Suprapubic skin (tissue), 4 donors: Measurements from ENCODE around the gene HYOU1. TPM values are rescaled to one million over a fixed set of nuclear protein-coding genes. Genes with fewer than 3 reads are reported as not detected.

Experiments
- DNase-seq, 2 donors: peaks; one replicate each; pipeline ENCODE4 v3.0.0-alpha.2; 2019; ENCODE audit warnings: low spot score in 2 of 2
- H3K27ac ChIP-seq: fragments of 200-600 bp; sonication (generic); one replicate; pipeline ENCODE4 v1.5.1; 2019
- H3K27me3 ChIP-seq: fragments of 200-600 bp; sonication (generic); one replicate; pipeline ENCODE4 v1.5.1; 2019
- H3K36me3 ChIP-seq: fragments of 200-600 bp; sonication (generic); one replicate; pipeline ENCODE4 v1.5.1; 2019
- H3K4me1 ChIP-seq: fragments of 200-600 bp; sonication (generic); one replicate; pipeline ENCODE4 v1.5.1; 2019
- H3K4me3 ChIP-seq: fragments of 200-600 bp; sonication (generic); one replicate; pipeline ENCODE4 v1.5.1; 2019; ENCODE audit warnings: mild to moderate bottlenecking
- H3K9me3 ChIP-seq: fragments of 200-600 bp; sonication (generic); one replicate; pipeline ENCODE4 v1.5.1; 2019
- EP300 ChIP-seq: sonication (generic); formaldehyde crosslinking; IDR thresholded peaks from one replicate; pipeline ENCODE4 v1.6.1; 2017; ENCODE audit warnings: antibody characterized with exemption
- POLR2A ChIP-seq, 2 donors: fragments of 450-650 bp; IDR thresholded peaks; one replicate each; pipeline ENCODE4 v1.6.1; 2017; ENCODE audit warnings: antibody characterized with exemption in 2 of 2, mild to moderate bottlenecking in 2 of 2, moderate library complexity in 2 of 2
- POLR2AphosphoS5 ChIP-seq, 3 donors: sonication (generic); formaldehyde crosslinking; IDR thresholded peaks; one replicate each; pipeline ENCODE4 v1.6.1; 2017; ENCODE audit warnings: antibody characterized with exemption in 3 of 3
- WGBS: methylation state at CpG from one replicate; pipeline ENCODE4 v1.1.5; 2018; 5-methylcytosine and 5-hydroxymethylcytosine counted together
- total RNA-seq, 4 donors: library from RNA; depleted of rRNA; stranded (reverse); fragments of >200 nt; gene quantifications; one replicate each; pipeline ENCODE4 v1.1.0, GENCODE V29; 2016
- TF ChIP-seq, protein P1 (sequence below), 2 donors: fragments of 200-600 bp in 1 of 2; fragments of 450-650 bp in 1 of 2; sonication (generic) in 1 of 2; IDR thresholded peaks; one replicate each; pipeline ENCODE4 v1.5.1; 2016 to 2019; ENCODE audit warnings: antibody characterized with exemption in 2 of 2, mild to moderate bottlenecking in 1 of 2, moderate library complexity in 1 of 2

The HYOU1 gene
- total RNA-seq, 4 donors from 2014 or later, result 26.2 to 50.7 (median 46.2) TPM

DNA sequence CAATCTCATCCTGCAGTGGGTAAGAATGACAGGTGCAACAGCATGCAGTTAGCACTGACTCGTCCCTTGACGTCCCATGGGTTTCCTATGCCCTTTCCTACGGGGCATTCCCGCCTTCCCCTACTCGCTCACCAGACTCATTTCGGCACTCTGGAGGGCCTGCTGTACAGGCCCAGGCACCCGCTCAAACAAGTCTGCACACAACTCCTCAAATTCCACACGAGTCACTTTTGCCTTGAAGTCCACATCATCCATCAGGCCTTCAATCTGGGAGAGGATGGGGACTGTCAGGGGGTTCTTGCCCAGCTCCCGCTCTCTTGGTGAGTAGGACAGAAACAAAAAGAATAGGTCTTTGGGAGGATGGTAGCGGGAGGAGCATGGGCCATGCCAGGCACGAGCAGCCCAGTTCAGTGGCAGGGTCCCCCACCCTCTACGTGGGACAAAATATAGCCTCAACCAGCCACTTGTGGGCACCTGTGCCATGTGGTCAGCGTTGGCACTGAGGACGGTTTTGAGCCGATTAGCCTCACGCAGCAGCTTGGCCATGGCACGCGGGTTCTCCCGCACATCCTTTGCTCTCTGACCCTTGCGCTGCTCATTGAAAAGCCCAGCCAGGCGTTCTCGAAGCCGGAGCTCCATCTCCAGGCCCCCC is 4.7 kb downstream of the HYOU1 start:
- no peak for TF ChIP-seq POLR2A (IDR thresholded peaks at IDR 0.05)
- TF ChIP-seq, protein P1, sequence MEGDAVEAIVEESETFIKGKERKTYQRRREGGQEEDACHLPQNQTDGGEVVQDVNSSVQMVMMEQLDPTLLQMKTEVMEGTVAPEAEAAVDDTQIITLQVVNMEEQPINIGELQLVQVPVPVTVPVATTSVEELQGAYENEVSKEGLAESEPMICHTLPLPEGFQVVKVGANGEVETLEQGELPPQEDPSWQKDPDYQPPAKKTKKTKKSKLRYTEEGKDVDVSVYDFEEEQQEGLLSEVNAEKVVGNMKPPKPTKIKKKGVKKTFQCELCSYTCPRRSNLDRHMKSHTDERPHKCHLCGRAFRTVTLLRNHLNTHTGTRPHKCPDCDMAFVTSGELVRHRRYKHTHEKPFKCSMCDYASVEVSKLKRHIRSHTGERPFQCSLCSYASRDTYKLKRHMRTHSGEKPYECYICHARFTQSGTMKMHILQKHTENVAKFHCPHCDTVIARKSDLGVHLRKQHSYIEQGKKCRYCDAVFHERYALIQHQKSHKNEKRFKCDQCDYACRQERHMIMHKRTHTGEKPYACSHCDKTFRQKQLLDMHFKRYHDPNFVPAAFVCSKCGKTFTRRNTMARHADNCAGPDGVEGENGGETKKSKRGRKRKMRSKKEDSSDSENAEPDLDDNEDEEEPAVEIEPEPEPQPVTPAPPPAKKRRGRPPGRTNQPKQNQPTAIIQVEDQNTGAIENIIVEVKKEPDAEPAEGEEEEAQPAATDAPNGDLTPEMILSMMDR (IDR thresholded peaks at IDR 0.05), result no peak
- no peak for TF ChIP-seq EP300
- no peak for TF ChIP-seq POLR2AphosphoS5 (IDR thresholded peaks at IDR 0.05)
- Histone ChIP-seq H3K4me3 (no peak overlapping the region), H3K27me3 (no peaks in the 10 kb centered on the region), H3K9me3 (no peaks in the 10 kb centered on the region), H3K36me3 (peaks cover 75% of the 10 kb centered on the region), H3K27ac (no peak overlapping the region), H3K4me1 (peaks cover 13% of the 10 kb centered on the region)
- 92% methylated on average over 23 of the region's 23 CpGs for WGBS
- DNase-seq, result no peak

DNA sequence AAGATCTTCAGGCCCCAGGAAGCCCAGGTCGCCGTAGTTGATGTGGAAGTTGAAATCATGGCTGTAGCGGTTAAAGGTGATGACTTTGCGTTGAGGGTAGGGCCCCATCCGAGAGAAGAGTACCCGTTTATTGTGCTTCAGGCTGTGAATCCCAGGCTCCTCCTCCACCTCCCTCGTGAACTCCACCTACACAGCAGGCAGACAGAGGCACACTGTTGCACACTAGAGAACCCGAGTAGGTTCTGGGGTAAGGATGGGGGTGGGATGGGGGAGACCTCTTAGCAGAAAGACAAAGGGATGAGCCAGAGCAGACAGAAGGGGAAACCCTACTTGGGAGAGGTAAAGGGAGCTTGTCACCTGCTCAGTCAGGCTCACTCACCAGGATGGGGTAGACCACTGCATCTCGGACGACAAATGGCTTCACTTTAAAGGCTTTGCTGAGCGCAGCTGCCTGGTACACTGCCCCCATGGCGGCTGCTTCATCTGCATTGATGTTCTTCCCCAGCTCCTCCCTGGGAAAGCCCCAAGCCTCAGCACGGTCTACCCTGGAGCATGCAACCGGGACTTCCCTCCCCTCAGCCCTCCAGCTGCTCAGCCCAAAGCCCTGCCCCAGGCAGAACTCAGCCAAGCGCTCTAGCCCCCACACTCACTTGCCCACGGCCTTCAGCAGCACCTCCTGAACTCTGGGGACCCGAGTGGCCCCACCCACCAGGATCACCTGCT is 5.4 kb downstream of the HYOU1 start:
- Histone ChIP-seq H3K27me3 (no peaks in the 10 kb centered on the region), H3K9me3 (no peaks in the 10 kb centered on the region), H3K27ac (no peak overlapping the region), H3K4me1 (peaks cover 13% of the 10 kb centered on the region), H3K36me3 (peaks cover 82% of the 10 kb centered on the region), H3K4me3 (no peak overlapping the region)
- no peak for DNase-seq
- 81% methylated on average over 14 of the region's 17 CpGs for WGBS
- TF ChIP-seq POLR2A (IDR thresholded peaks at IDR 0.05) (no peak), POLR2AphosphoS5 (IDR thresholded peaks at IDR 0.05) (no peak), EP300 (no peak)
- TF ChIP-seq, protein P1 (IDR thresholded peaks at IDR 0.05), result no peak

DNA sequence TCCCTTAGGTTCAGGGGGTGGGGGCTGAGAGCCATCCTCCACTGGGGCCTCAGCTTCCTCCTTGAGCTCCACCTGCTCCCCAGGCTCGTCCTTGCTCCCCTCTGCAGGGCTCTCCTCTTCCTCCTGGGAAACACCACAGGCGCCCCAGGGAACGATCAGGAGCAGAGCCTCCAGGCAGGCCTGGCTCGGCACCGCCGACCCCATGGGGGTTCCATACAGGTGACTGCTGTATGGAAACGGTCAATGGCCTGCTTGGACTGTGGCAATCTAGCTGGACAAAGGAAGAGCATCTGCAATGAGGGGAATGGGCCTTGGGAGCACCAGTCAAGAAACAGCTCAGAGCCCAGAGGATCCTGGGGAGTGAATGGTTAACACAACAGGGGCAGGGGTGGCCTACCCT is 7.9 kb downstream of the HYOU1 start:
- no peak overlapping the region for H3K4me3 ChIP-seq
- DNase-seq, result no peak
- 92% methylated on average over 7 of the region's 7 CpGs for WGBS
- no peaks in the 10 kb centered on the region for H3K27me3 ChIP-seq
- no peaks in the 10 kb centered on the region for H3K4me1 ChIP-seq
- no peak overlapping the region for H3K27ac ChIP-seq
- H3K9me3 ChIP-seq, result no peaks in the 10 kb centered on the region
- TF ChIP-seq POLR2A (IDR thresholded peaks at IDR 0.05), result no peak
- H3K36me3 ChIP-seq, result peaks cover 93% of the 10 kb centered on the region

DNA sequence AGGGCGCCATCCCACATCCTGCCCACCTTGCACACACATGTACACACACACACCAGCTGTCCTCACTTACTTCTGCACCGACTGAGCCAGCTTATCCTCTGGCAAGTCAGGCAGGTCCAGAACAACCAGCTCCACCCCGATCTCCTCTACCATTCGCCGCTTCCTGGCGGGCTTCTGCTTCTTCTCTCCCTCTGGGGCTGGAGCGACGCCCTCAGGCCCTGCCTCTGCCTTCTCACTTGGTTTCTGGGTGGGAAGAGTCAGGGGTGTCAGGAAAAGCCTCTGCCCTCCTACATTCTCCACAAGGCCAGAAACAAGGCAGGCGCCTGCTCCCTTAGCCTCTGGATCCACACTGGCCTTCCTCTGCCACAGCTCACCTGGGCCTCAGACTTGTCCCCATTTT is 8.4 kb downstream of the HYOU1 start:
- H3K27ac ChIP-seq, result no peak overlapping the region
- no peak for DNase-seq
- H3K9me3 ChIP-seq, result no peaks in the 10 kb centered on the region
- peaks cover 88% of the 10 kb centered on the region for H3K36me3 ChIP-seq
- H3K4me3 ChIP-seq, result no peak overlapping the region
- 77% methylated on average over 9 of the region's 9 CpGs for WGBS
- TF ChIP-seq, protein P1 (IDR thresholded peaks at IDR 0.05), result no peak
- TF ChIP-seq EP300 (no peak), POLR2AphosphoS5 (IDR thresholded peaks at IDR 0.05) (no peak), POLR2A (IDR thresholded peaks at IDR 0.05) (no peak)
- H3K27me3 ChIP-seq, result no peaks in the 10 kb centered on the region
- H3K4me1 ChIP-seq, result no peaks in the 10 kb centered on the region

DNA sequence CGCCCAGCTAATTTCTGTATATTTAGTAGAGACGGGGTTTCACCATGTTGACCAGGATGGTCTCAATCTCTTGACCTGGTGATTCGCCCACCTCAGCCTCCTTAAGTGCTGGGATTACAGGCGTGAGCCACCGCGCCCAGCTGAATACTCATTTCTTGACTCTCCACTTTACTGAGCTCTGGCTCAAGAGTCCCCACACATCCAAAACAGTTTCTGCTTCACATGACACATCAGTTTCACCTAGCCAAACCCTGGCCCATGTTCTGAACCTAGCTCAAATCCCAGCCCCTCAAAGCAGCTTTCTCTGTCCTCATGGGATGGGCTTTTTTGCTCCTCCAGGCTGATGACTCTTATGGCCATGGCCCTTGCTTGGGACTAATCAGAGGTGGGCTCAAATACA is 9.8 kb downstream of the HYOU1 start:
- no peaks in the 10 kb centered on the region for H3K9me3 ChIP-seq
- H3K36me3 ChIP-seq, result peaks cover 74% of the 10 kb centered on the region
- no peaks in the 10 kb centered on the region for H3K27me3 ChIP-seq
- H3K4me1 ChIP-seq, result no peaks in the 10 kb centered on the region
- 89% methylated on average over 6 of the region's 6 CpGs for WGBS
- no peak for DNase-seq
- no peak overlapping the region for H3K4me3 ChIP-seq
- TF ChIP-seq, protein P1 (IDR thresholded peaks at IDR 0.05), result no peak
- TF ChIP-seq POLR2AphosphoS5 (IDR thresholded peaks at IDR 0.05) (no peak), EP300 (no peak), POLR2A (IDR thresholded peaks at IDR 0.05) (no peak)
- H3K27ac ChIP-seq, result no peak overlapping the region
